Measurements from ENCODE around the gene VAPA.
"Not testable (repeated sequence)": the region's sequence is repeated elsewhere in the genome, so short reads cannot be mapped to it uniquely, and the experiment has no call there.

The VAPA gene

GRCh38 chr18:9898792-9899549, 14.8 kb upstream of the VAPA start:
- CTCF ChIA-PET = interaction anchor here (0.6 to 0.7 kb wide), 2 partner anchors 17 to 209 kb away, joined by 3 to 4 read pairs; no protein-coding TSS in a partner anchor
- H3K4me3 Mint-ChIP-seq = no peak overlapping the region
- no peaks in the 10 kb centered on the region for H3K9me3 Mint-ChIP-seq
- H3K4me1 Mint-ChIP-seq = peaks cover 14% of the 10 kb centered on the region
- no peaks in the 10 kb centered on the region for H3K36me3 Mint-ChIP-seq
- DNase-seq = no peak
- H3K27me3 Mint-ChIP-seq = no peaks in the 10 kb centered on the region
- no peak overlapping the region for H3K27ac Mint-ChIP-seq

- H3K27ac Mint-ChIP-seq, H3K36me3 Mint-ChIP-seq, H3K9me3 Mint-ChIP-seq, H3K4me3 Mint-ChIP-seq, H3K27me3 Mint-ChIP-seq, H3K4me1 Mint-ChIP-seq, DNase-seq: not testable (repeated sequence)
- CTCF ChIA-PET = interaction anchor here (0.7 kb wide), 1 partner anchor 17 kb away, joined by 3 read pairs; no protein-coding TSS in a partner anchor
Measured at GRCh38 chr18:9899550-9899930, 14.3 kb upstream of the VAPA start.

GRCh38 chr18:9900699-9901098, 13.1 kb upstream of the VAPA start:
- DNase-seq = no peak
- CTCF ChIA-PET = no interaction called here
- no peaks in the 10 kb centered on the region for H3K9me3 Mint-ChIP-seq
- H3K27ac Mint-ChIP-seq = no peak overlapping the region
- no peak overlapping the region for H3K4me3 Mint-ChIP-seq
- H3K36me3 Mint-ChIP-seq = no peaks in the 10 kb centered on the region
- H3K4me1 Mint-ChIP-seq = no peaks in the 10 kb centered on the region
- peaks cover 6% of the 10 kb centered on the region for H3K27me3 Mint-ChIP-seq

GRCh38 chr18:9901377-9901776, 12.4 kb upstream of the VAPA start:
- H3K4me3 Mint-ChIP-seq = no peak overlapping the region
- H3K27ac Mint-ChIP-seq = no peak overlapping the region
- H3K4me1 Mint-ChIP-seq = no peaks in the 10 kb centered on the region
- no peak for DNase-seq
- H3K9me3 Mint-ChIP-seq = no peaks in the 10 kb centered on the region
- CTCF ChIA-PET = no interaction called here
- peaks cover 10% of the 10 kb centered on the region for H3K27me3 Mint-ChIP-seq
- H3K36me3 Mint-ChIP-seq = no peaks in the 10 kb centered on the region

- DNase-seq, CTCF ChIA-PET, H3K9me3 Mint-ChIP-seq, H3K36me3 Mint-ChIP-seq, H3K4me1 Mint-ChIP-seq, H3K27ac Mint-ChIP-seq, H3K4me3 Mint-ChIP-seq: not testable (repeated sequence)
- peaks cover 16% of the 10 kb centered on the region for H3K27me3 Mint-ChIP-seq
Measured at GRCh38 chr18:9902264-9902663, 11.6 kb upstream of the VAPA start.

- Mint-ChIP-seq H3K27ac (no peak overlapping the region), H3K36me3 (no peaks in the 10 kb centered on the region), H3K27me3 (peaks cover 16% of the 10 kb centered on the region), H3K4me3 (no peak overlapping the region), H3K9me3 (no peaks in the 10 kb centered on the region), H3K4me1 (no peaks in the 10 kb centered on the region)
- CTCF ChIA-PET = no interaction called here
- DNase-seq = no peak
Measured at GRCh38 chr18:9902832-9903231, 11.0 kb upstream of the VAPA start.

- no peak for DNase-seq
- CTCF ChIA-PET = no interaction called here
- no peak overlapping the region for H3K27ac Mint-ChIP-seq
- H3K9me3 Mint-ChIP-seq = no peaks in the 10 kb centered on the region
- H3K27me3 Mint-ChIP-seq = peaks cover 34% of the 10 kb centered on the region
- no peaks in the 10 kb centered on the region for H3K36me3 Mint-ChIP-seq
- H3K4me3 Mint-ChIP-seq = no peak overlapping the region
- H3K4me1 Mint-ChIP-seq = no peaks in the 10 kb centered on the region
Measured at GRCh38 chr18:9905401-9905922, 8.4 kb upstream of the VAPA start.

- H3K4me1 Mint-ChIP-seq = no peaks in the 10 kb centered on the region
- H3K27me3 Mint-ChIP-seq = peaks cover 34% of the 10 kb centered on the region
- H3K27ac Mint-ChIP-seq = no peak overlapping the region
- no peak for DNase-seq
- H3K9me3 Mint-ChIP-seq = no peaks in the 10 kb centered on the region
- H3K36me3 Mint-ChIP-seq = no peaks in the 10 kb centered on the region
- no peak overlapping the region for H3K4me3 Mint-ChIP-seq
- CTCF ChIA-PET = no interaction called here
Measured at GRCh38 chr18:9906481-9906880, 7.3 kb upstream of the VAPA start.

GRCh38 chr18:9907867-9908266, 5.9 kb upstream of the VAPA start:
- Mint-ChIP-seq H3K27me3 (peaks cover 39% of the 10 kb centered on the region), H3K36me3 (no peaks in the 10 kb centered on the region), H3K4me3 (no peak overlapping the region), H3K27ac (no peak overlapping the region), H3K9me3 (peaks cover 2% of the 10 kb centered on the region), H3K4me1 (peaks cover 6% of the 10 kb centered on the region)
- no peak for DNase-seq
- CTCF ChIA-PET = no interaction called here

GRCh38 chr18:9910071-9910470, 3.7 kb upstream of the VAPA start:
- no peak overlapping the region for H3K27ac Mint-ChIP-seq
- H3K9me3 Mint-ChIP-seq = peaks cover 2% of the 10 kb centered on the region
- no peak for DNase-seq
- H3K4me1 Mint-ChIP-seq = peaks cover 14% of the 10 kb centered on the region
- peaks cover under 1% of the 10 kb centered on the region for H3K36me3 Mint-ChIP-seq
- H3K4me3 Mint-ChIP-seq = no peak overlapping the region
- peaks cover 36% of the 10 kb centered on the region for H3K27me3 Mint-ChIP-seq
- CTCF ChIA-PET = no interaction called here

GRCh38 chr18:9910661-9911060, 3.2 kb upstream of the VAPA start:
- Mint-ChIP-seq H3K9me3 (peaks cover 2% of the 10 kb centered on the region), H3K27ac (no peak overlapping the region), H3K4me3 (no peak overlapping the region), H3K27me3 (peaks cover 34% of the 10 kb centered on the region), H3K36me3 (peaks cover 2% of the 10 kb centered on the region), H3K4me1 (peaks cover 20% of the 10 kb centered on the region)
- DNase-seq = no peak
- CTCF ChIA-PET = no interaction called here

- Mint-ChIP-seq H3K27me3 (peaks cover 30% of the 10 kb centered on the region), H3K4me3 (no peak overlapping the region), H3K27ac (no peak overlapping the region), H3K4me1 (peaks cover 25% of the 10 kb centered on the region), H3K9me3 (peaks cover 2% of the 10 kb centered on the region), H3K36me3 (peaks cover 3% of the 10 kb centered on the region)
- DNase-seq = no peak
- CTCF ChIA-PET = no interaction called here
Measured at GRCh38 chr18:9911226-9911625, 2.6 kb upstream of the VAPA start.

GRCh38 chr18:9912285-9912684, 1.5 kb upstream of the VAPA start:
- CTCF ChIA-PET, H3K36me3 Mint-ChIP-seq, H3K27ac Mint-ChIP-seq, H3K9me3 Mint-ChIP-seq, DNase-seq: not testable (repeated sequence)
- Mint-ChIP-seq H3K4me3 (peak overlapping the region; percentile 84), H3K4me1 (peaks cover 31% of the 10 kb centered on the region), H3K27me3 (peaks cover 23% of the 10 kb centered on the region)

GRCh38 chr18:9913151-9913525, 678 bp upstream of the VAPA start:
- Mint-ChIP-seq H3K4me1 (peaks cover 31% of the 10 kb centered on the region), H3K27me3 (peaks cover 23% of the 10 kb centered on the region), H3K4me3 (peak overlapping the region; percentile 84), H3K36me3 (peaks cover 3% of the 10 kb centered on the region), H3K9me3 (peaks cover 2% of the 10 kb centered on the region), H3K27ac (peak overlapping the region; percentile 94)
- CTCF ChIA-PET = interaction anchor here (1.2 kb wide), 1 partner anchor 45 kb away, joined by 3 read pairs; no protein-coding TSS in a partner anchor
- no peak for DNase-seq

- H3K27ac Mint-ChIP-seq = peak overlapping the region; percentile 94
- no peak for DNase-seq
- peaks cover 13% of the 10 kb centered on the region for H3K27me3 Mint-ChIP-seq
- peak overlapping the region; percentile 84 for H3K4me3 Mint-ChIP-seq
- peaks cover 31% of the 10 kb centered on the region for H3K4me1 Mint-ChIP-seq
- CTCF ChIA-PET = interaction anchor here (1.2 kb wide), 1 partner anchor 43 kb away, joined by 3 read pairs; no protein-coding TSS in a partner anchor
- H3K36me3 Mint-ChIP-seq = peaks cover 3% of the 10 kb centered on the region
- peaks cover 2% of the 10 kb centered on the region for H3K9me3 Mint-ChIP-seq
Measured at GRCh38 chr18:9914334-9914583, 443 bp downstream of the VAPA start.
